Stimulated activated CD4-positive, alpha-beta T cell treated with anti-CD3 and anti-CD28 coated beads, Interleukin-2, amount 100 ng/mL, for 4 hours (primary cell): Measurements from ENCODE around the gene PIEZO1.

Experiments
- DNase-seq: peaks from one replicate; pipeline ENCODE4 v3.0.0-alpha.2; 2020; ENCODE audit warnings: low read depth

The PIEZO1 gene

GRCh38 chr16:88817785-88818574 lies 33.0 kb upstream of the PIEZO1 start:
- DNase-seq: no peak

- no peak for DNase-seq
Measured at GRCh38 chr16:88816736-88817535, 31.9 kb upstream of the PIEZO1 start.

DNA sequence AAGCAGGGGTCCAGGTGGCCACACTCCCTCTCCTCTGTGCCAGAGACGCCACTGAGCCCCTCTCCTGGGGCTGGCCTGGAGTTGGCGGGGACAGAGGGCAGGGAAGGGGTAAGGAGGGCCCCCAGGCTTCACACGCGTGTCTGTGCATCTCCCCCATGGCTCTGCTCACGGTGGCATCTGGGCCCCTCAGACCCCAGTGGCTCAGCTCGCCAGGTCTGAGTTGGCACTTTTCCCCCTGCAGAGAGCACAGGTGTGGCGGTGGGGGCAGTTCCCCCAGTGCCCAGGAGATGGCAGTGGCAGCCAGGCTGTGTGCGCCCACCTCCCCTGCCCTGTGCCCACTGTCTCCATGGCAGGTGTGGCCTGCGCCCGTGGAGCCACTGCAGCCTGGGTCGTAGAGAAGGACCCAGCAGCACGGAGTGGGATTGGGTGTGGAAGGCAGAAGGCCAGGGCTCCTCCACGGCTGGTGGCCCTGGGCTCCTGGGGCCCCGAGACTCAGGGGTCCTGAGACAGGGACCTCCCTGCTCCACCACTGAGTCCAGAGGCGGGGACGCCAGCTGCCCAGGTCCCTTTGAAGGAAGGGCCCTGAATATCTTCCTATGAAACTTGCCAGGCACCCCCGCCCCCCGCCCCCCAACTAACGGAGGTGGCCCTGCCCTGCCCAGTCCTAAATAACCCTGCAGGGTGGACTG lies 31.0 kb upstream of the PIEZO1 start:
- no peak for DNase-seq

- no peak for DNase-seq
Measured at GRCh38 chr16:88815227-88815626, 30.2 kb upstream of the PIEZO1 start.

GRCh38 chr16:88814144-88814502 lies 29.1 kb upstream of the PIEZO1 start:
- no peak for DNase-seq

DNA sequence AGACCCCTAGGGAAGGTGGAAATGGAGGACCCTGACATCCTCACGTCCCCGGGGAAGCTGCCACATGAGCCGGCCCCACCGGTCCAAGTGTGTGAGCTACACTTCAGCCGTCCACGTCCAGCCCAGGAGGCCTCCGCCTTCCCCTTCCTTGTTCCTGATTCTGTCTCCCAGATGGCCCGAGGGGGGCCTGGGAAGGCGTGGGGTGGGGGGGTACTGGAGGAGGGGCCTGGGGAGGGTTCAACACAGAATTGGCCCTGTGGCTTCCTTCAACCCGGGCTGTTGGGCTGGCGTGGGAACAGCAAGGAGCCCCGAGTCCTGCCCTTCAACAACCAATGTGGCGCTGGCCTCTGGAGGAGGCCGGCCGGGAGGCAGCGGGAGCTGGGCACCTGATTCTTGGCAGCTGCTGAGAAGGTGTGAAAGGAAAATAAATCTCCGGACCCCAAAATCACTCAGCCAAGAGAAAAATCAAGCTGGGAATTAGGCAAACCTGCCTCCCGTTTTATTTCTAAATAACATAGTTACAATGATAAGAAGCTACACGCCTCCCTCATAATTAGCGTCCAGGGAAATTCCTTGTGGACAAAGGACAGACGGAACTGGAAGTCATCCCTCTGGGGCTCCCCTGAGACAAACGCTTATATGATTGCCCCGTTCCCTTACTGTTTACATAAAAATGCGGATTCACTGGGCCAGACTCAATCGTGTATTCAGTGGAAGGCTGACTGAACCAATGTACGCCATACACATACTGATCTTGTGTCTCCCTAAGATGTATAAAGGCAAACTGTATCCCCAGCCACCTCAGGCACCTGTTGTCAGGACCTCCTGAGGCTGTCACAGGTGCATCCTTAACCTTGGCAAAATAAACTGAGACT lies 28.5 kb upstream of the PIEZO1 start:
- no peak for DNase-seq

- no peak for DNase-seq
Measured at GRCh38 chr16:88812513-88813268, 27.7 kb upstream of the PIEZO1 start.

DNA sequence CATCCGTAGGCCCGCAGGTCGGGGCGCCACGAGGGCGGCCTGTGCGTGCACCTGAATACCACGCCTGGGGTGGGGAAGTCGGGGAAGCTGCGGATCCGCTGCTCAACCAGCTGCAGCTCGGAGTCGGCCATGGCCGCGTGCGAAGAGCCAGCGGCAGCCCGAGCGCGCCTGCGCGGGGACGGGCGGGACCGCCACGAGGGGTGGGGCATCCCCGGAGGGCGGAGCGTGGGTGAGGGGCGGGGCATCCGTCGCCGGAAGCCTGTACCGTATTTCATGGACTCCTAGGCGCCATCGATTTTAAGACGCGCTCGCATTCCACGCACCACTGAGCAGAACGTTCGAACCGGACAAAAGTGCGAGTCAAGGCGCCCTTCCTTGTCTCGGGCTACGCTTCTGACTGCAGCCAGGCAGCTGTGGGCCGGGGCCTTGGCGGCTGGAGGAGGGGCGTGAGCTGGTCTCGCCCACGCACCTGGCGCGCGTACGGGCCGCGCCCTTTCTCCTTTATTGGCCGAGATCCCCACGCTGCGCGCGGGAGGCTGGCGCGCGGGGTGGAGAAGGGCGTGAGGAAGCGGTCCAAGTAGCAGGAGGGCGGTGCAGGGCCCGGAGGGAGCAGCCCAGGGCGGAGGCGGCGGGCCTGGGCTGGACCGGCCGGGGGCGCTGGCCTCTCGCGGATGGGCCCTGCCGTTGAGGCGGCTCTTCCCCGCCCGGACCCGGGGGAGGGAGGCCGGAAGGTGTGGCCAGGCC lies 26.9 kb upstream of the PIEZO1 start, which contains the start of gene APRT:
TSS of gene APRT (minus strand) at position 160 of the 744 bp plus-strand sequence. CDS start at position 131, 29 bp downstream.
- peak; percentile 95 for DNase-seq

DNA sequence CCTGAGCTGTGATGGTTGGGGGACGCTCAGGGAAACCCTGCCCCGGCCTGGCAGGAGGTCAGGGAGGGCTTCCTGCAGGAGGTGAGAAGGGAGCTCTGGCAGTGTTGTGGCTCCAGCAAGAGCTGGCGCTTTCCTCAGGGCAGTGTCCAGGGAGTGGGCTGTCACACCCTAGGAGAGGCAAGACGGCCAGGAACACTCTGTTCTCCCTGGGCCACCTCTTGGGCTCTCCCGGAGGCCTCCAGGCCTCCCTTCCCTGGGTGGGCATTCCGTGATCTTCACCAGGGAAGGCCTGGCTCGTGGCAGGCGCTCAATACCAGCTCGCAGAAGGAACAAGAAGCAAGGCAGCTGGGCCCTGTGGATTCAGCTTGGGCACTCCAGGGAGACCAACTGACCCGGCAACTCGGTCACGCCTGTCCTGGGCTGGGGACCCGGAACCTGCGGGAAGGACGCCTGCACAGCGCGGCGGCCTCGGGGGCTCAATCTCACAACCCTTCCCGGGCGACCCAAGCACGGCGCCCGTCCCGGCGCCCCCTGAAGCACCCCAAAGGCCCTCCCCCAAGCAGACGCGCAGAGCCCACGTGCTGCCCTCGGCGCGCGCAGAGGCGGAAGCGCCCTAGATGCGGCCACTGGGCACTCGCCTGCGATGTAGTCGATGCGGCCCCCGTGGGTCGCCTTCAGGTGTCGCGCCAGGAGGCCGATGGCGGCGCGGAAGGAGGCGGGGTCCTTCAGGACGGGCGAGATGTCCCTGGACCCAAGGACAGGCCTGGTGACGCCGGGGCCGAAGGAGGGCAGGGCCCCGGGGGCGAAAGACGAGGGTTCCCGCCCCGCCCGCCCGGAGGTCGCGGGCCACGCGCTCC lies 26.1 kb upstream of the PIEZO1 start:
- peak; percentile 44 for DNase-seq

- no peak for DNase-seq
Measured at GRCh38 chr16:88810166-88810911, 25.3 kb upstream of the PIEZO1 start.

GRCh38 chr16:88809676-88810165 lies 24.7 kb upstream of the PIEZO1 start:
- no peak for DNase-seq

DNA sequence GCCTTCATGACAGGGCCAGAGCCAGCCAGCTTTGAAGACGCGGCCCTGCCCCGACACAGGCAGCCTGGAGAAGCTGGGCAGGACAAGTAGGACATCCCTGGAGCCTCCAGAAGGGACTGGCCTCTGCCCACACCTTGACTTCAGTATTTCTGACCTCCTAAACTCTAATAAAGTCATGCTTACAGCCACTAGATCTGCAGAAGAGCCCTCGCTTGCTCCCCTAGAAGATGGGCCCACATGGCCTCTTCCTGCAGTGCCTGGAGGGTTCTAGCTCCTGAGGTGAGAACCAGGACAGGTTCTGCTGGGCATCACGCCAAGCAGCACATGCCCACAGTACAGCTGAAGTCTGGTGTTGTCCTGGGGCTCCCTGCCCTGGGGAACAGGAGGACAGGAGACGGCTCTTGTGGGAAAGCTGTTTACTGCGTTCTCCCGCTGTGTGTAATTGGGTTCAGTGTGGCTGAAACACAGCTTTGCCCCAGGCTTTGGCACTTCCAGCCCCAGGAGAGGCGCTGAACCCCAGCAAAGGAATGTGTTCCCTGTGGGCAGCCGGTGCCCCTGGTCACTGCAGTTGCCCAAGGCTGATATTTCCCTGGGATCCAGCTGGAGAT lies 24.2 kb upstream of the PIEZO1 start:
- no peak for DNase-seq

- no peak for DNase-seq
Measured at GRCh38 chr16:88807626-88808453, 22.8 kb upstream of the PIEZO1 start.

DNA sequence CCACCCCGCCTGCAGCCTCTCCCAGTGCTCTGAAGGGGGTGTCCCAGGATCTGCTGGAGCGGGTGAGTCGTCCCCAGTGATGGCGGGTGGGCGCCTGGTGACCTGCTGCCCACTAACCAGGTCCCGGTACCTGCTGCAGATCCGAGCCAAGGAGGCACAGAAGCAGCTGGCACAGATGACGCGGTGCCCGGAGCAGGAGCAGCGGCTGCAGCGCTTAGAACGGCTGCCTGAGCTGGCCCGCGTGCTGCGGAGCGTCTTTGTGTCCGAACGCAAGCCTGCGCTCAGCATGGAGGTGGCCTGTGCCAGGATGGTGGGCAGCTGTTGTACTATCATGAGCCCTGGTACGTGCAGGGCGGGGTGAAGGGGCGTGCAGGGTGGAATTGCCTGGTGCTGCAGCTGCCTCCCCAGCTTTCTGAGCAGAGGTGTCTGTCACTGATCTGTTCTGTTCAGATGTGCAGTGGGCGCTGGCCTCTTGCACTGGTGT lies 22.2 kb upstream of the PIEZO1 start:
- no peak for DNase-seq

DNA sequence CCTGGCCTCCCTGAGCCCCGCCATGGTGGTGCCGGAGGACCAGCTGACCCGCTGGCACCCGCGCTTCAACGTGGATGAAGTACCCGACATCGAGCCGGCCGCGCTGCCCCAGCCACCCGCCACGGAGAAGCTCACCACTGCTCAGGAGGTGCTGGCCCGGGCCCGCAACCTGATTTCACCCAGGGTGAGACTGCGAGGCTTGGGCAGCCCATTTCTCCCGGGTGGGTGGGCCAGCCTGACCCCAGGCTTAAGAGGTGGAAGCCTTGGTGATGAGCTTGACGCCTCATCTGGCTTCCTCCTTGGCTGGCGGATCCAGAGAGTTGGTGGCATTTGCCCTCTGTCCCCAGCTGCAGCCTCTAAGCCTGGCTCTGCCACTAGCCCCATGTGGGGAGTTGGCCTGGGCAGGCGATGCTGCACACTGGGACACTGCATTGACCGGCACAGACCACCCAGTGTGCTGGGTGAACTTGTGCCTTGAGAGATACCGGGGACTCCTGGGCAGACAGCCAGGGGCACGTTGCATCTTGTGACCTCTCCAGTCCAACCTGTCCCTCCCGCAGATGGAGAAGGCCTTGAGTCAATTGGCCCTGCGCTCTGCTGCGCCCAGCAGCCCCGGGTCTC lies 21.6 kb upstream of the PIEZO1 start:
- no peak for DNase-seq

DNA sequence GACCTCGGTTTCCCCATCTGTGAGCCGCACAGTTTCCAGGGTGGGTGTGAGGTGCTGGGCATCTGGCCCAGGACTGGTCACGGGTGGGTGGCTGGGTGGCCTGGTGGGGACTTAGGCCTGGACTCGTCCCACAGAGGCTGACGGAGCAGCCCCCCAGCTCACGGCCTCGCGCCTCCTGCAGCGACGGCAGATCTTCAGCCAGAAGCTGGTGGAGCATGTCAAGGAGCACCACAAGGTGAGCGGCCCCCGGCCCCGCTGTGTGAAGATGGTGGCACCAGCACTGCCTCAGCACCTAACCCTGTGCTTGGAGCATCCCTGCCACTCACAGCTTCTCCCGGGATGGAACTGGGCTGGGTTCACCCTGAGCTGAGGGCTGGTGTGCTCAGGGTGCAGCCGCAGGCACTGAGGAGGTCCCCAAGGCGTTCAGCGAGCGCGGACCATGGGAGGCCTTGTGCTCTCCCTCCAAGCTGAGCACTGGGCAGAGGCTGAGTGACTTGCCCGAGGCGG lies 20.9 kb upstream of the PIEZO1 start:
- DNase-seq: no peak
